Measurements from ENCODE around the gene SLCO6A1. TPM values are rescaled to one million over a fixed set of nuclear protein-coding genes. Genes with fewer than 3 reads are reported as not detected.
"Not testable (repeated sequence)": the region's sequence is repeated elsewhere in the genome, so short reads cannot be mapped to it uniquely, and the experiment has no call there.

The SLCO6A1 gene
- total RNA-seq, 1 donor from 2014 or later: not detected

DNA sequence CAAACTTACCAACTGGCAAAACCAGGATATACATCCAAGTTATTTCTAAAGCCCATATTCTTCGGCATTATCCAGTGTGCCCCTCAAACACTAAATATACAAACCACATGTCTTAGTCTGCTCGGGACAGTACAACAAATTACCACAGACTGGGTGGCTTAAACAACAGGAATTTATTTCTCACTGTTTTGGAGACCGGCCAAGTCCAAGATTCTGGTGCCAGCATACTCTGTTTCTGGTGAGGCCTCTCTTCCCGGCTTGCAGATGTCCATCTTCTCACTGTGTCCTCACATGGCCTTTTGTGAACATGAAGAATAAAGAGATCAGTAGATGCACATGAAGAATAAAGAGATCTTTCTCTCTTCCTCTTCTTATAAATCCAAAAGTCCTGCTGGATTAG is 12.9 kb upstream of the SLCO6A1 start:
- no peak overlapping the region for H3K4me3 ChIP-seq (ENCODE audit: low read depth, low read length)
- no peaks in the 10 kb centered on the region for H3K27me3 ChIP-seq (ENCODE audit: control insufficient read depth, insufficient read depth, low read length)
- TF ChIP-seq CTCF (IDR thresholded peaks at IDR 0.05; ENCODE audit: insufficient read depth, low read length, poor library complexity, severe bottlenecking): no peak
- DNase-seq (ENCODE audit: low read depth): no peak
- no peaks in the 10 kb centered on the region for H3K36me3 ChIP-seq (ENCODE audit: control insufficient read depth, insufficient read depth, low read length)

GRCh38 chr5:102491261-102491914 is 7.4 kb downstream of the SLCO6A1 start:
- not testable (repeated sequence) for DNase-seq (ENCODE audit: low read depth)

GRCh38 chr5:102483736-102484135 is 15.1 kb downstream of the SLCO6A1 start:
- no peak for TF ChIP-seq CTCF (IDR thresholded peaks at IDR 0.05; ENCODE audit: insufficient read depth, low read length, poor library complexity, severe bottlenecking)

More at GRCh38 chr5:102491261-102491914, 7.4 kb downstream of the SLCO6A1 start:
- H3K36me3 ChIP-seq (ENCODE audit: control insufficient read depth, insufficient read depth, low read length); H3K4me3 ChIP-seq (ENCODE audit: low read depth, low read length); H3K27me3 ChIP-seq (ENCODE audit: control insufficient read depth, insufficient read depth, low read length): not testable (repeated sequence)

DNA sequence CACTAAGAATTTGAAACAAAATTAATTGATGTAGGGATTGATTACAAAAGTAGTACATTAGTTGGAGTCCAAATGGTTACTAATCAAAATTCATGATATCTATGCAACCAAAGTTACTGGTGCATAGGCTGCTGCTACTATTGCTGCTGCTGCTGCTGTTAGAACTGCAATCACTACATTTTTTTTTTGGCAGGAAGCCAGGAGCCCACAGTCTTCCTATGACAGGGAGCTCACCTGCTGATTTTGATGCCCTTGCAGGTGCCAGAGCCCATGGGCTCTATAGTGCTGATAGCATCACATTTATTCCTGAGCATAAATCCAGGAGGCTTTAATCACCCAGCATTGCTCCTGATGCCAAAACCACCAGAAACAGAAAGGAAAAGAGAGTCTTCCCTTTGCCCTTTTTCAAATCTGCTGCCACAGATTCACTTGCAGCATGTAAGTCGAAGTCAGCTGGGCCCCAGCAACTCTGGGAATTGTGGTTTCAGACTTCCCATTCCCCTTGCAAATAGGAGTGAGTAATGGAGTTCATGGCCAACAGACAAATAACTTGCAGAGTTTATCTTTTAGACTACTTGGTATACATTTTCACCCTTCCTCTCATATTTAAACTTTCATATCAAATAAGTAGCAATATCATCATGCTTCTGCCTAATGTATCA is 17.6 kb downstream of the SLCO6A1 start:
- Histone ChIP-seq H3K36me3 (ENCODE audit: control insufficient read depth, insufficient read depth, low read length) (no peaks in the 10 kb centered on the region), H3K27me3 (ENCODE audit: control insufficient read depth, insufficient read depth, low read length) (no peaks in the 10 kb centered on the region), H3K4me3 (ENCODE audit: low read depth, low read length) (no peak overlapping the region)
- peak; percentile 1 for DNase-seq (ENCODE audit: low read depth)
- no peak for TF ChIP-seq CTCF (IDR thresholded peaks at IDR 0.05; ENCODE audit: insufficient read depth, low read length, poor library complexity, severe bottlenecking)

More at GRCh38 chr5:102483736-102484135, 15.1 kb downstream of the SLCO6A1 start:
- no peaks in the 10 kb centered on the region for H3K36me3 ChIP-seq (ENCODE audit: control insufficient read depth, insufficient read depth, low read length)
- H3K4me3 ChIP-seq (ENCODE audit: low read depth, low read length): no peak overlapping the region
- no peak for DNase-seq (ENCODE audit: low read depth)
- H3K27me3 ChIP-seq (ENCODE audit: control insufficient read depth, insufficient read depth, low read length): no peaks in the 10 kb centered on the region

DNA sequence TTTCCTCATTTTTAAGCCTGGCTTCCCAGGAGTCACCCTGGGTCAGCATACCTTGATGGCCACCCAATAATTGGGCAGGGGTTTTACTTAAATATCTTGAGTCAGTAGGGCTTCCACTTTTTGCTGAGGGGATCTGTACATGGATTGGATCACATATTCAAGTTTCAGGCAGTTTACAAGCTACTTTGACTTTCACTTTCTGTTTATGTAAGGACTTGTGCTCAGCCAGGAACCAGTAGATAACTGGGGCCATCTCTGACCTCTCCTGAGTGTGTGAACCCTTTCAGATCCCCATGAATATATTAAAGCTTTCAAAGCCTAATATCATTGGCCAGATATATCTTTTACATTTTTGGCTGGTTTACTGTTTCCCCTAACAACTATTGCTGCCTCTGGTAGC is 45.1 kb downstream of the SLCO6A1 start:
- DNase-seq (ENCODE audit: low read depth): no peak
- Histone ChIP-seq H3K36me3 (ENCODE audit: control insufficient read depth, insufficient read depth, low read length) (no peaks in the 10 kb centered on the region), H3K4me3 (ENCODE audit: low read depth, low read length) (no peak overlapping the region), H3K27me3 (ENCODE audit: control insufficient read depth, insufficient read depth, low read length) (no peaks in the 10 kb centered on the region)
- TF ChIP-seq CTCF (IDR thresholded peaks at IDR 0.05; ENCODE audit: insufficient read depth, low read length, poor library complexity, severe bottlenecking): no peak

GRCh38 chr5:102451082-102451481 is 47.7 kb downstream of the SLCO6A1 start:
- Histone ChIP-seq H3K27me3 (ENCODE audit: control insufficient read depth, insufficient read depth, low read length) (no peaks in the 10 kb centered on the region), H3K4me3 (ENCODE audit: low read depth, low read length) (no peak overlapping the region), H3K36me3 (ENCODE audit: control insufficient read depth, insufficient read depth, low read length) (no peaks in the 10 kb centered on the region)
- no peak for TF ChIP-seq CTCF (IDR thresholded peaks at IDR 0.05; ENCODE audit: insufficient read depth, low read length, poor library complexity, severe bottlenecking)
- no peak for DNase-seq (ENCODE audit: low read depth)

All from kidney epithelial cell (primary cell).